Measurements from ENCODE around the gene CLCN7. TPM values are rescaled to one million over a fixed set of nuclear protein-coding genes. Genes with fewer than 3 reads are reported as not detected.

Gene CLCN7
- total RNA-seq, 1 experiment from 2014 or later, result 110 TPM

- Histone ChIP-seq H3F3A (ENCODE audit: insufficient read depth, low read depth) (peaks cover 8% of the 10 kb centered on the region; the same call in 1 of the 2 replicates), H3K79me2 (ENCODE audit: low read depth) (peaks cover 19% of the 10 kb centered on the region), H4K20me1 (ENCODE audit: insufficient read depth) (peaks cover 5% of the 10 kb centered on the region; the same call in 1 of the 2 replicates), H3K4me2 (no peak overlapping the region), H3K27me3 (ENCODE audit: insufficient read depth, low read depth) (no peaks in the 10 kb centered on the region), H3K4me1 (replicated peaks; ENCODE audit: insufficient read depth) (peaks cover 18% of the 10 kb centered on the region; the same call in 1 of the 2 replicates), H3K36me3 (ENCODE audit: low read depth) (no peaks in the 10 kb centered on the region), H3K9me3 (ENCODE audit: insufficient read depth, low read depth) (no peaks in the 10 kb centered on the region), H3K9me2 (ENCODE audit: insufficient read depth) (no peaks in the 10 kb centered on the region), H2AFZ (no peak overlapping the region), H3K4me3 (no peak overlapping the region), H3K27ac (no peak overlapping the region)
- no TSS peak for BruUV-seq (replicated peaks)
- no peak for TF ChIP-seq CTCF (conservative IDR thresholded peaks at IDR 0.05)
- TF ChIP-seq EZH2 (IDR thresholded peaks at IDR 0.05; ENCODE audit: low read depth), result no peak
- intact Hi-C loops (cut with micrococcal nuclease; ENCODE audit: unreplicated experiment), result loop anchor here (5.0 kb wide), 2 partner anchors 69 to 121 kb away; partner anchors contain the start of genes CRAMP1, IFT140 and UQCC4
- ChIA-PET CTCF (interaction anchor here (0.6 kb wide), 1 partner anchor 170 kb away, joined by 5 read pairs; no protein-coding TSS in a partner anchor), POLR2A (ENCODE audit: unreplicated experiment) (interaction anchor here (0.5 kb wide), 1 partner anchor 855 kb away, joined by 7 read pairs; no protein-coding TSS in a partner anchor)
- no peak for DNase-seq
These were observed 16.5 kb upstream of the CLCN7 start for GRCh38 chr16:1491327-1491726.

- Histone ChIP-seq H3K79me2 (ENCODE audit: low read depth) (peaks cover 5% of the 10 kb centered on the region; the same call in 1 of the 2 replicates), H3K27me3 (ENCODE audit: insufficient read depth, low read depth) (no peaks in the 10 kb centered on the region), H3K9me2 (ENCODE audit: insufficient read depth) (no peaks in the 10 kb centered on the region), H3K27ac (no peak overlapping the region), H3K4me3 (no peak overlapping the region), H3K36me3 (ENCODE audit: low read depth) (no peaks in the 10 kb centered on the region), H3F3A (ENCODE audit: insufficient read depth, low read depth) (peaks cover 8% of the 10 kb centered on the region; the same call in 1 of the 2 replicates), H2AFZ (no peak overlapping the region), H3K9me3 (ENCODE audit: insufficient read depth, low read depth) (no peaks in the 10 kb centered on the region), H3K4me1 (replicated peaks; ENCODE audit: insufficient read depth) (peaks cover 10% of the 10 kb centered on the region; the same call in 1 of the 2 replicates), H4K20me1 (ENCODE audit: insufficient read depth) (no peaks in the 10 kb centered on the region), H3K4me2 (no peak overlapping the region)
- BruUV-seq (replicated peaks), result no TSS peak
- intact Hi-C loops (cut with micrococcal nuclease; ENCODE audit: unreplicated experiment), result no loop called here
- ChIA-PET CTCF (no interaction called here), POLR2A (ENCODE audit: unreplicated experiment) (no interaction called here)
- TF ChIP-seq CTCF (conservative IDR thresholded peaks at IDR 0.05), result no peak
- TF ChIP-seq EZH2 (IDR thresholded peaks at IDR 0.05; ENCODE audit: low read depth), result no peak
- DNase-seq, result no peak
These were observed 14.2 kb upstream of the CLCN7 start for GRCh38 chr16:1489077-1489476.

DNA sequence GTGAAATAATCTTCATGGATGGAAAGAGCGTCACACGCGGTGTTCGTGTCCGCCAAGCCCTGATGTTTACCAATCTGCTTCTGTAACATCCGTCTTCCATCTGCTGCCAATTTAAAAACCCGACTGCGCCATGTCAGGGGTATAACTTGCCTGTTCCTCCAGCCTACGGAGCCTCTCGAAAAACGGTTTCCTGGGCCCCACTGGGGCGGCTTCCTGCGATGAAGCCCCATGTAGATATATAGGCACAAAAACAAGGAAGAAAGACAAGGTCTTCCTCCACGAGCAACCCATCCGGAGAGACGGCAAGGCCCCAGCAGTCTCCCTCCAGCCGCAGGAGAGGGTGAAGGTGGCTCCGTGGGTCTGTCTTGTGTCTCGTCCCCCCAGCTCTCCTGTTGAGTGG lies 13.8 kb upstream of the CLCN7 start, which contains the start of gene PTX4:
Gene PTX4 (minus strand): TSS at position 326 of the 400 bp plus-strand sequence. CDS start 35 bp downstream, at position 291.
- Histone ChIP-seq H3F3A (ENCODE audit: insufficient read depth, low read depth) (peaks cover 8% of the 10 kb centered on the region; the same call in 1 of the 2 replicates), H3K9me2 (ENCODE audit: insufficient read depth) (no peaks in the 10 kb centered on the region), H4K20me1 (ENCODE audit: insufficient read depth) (no peaks in the 10 kb centered on the region), H3K4me1 (replicated peaks; ENCODE audit: insufficient read depth) (peaks cover 9% of the 10 kb centered on the region; the same call in 1 of the 2 replicates), H3K4me2 (no peak within 1 kb of the TSS), H3K36me3 (ENCODE audit: low read depth) (no peaks in the 10 kb centered on the region), H3K79me2 (ENCODE audit: low read depth) (0 out of 2 replicates have a peak, but pooled peaks cover under 1% of the 10 kb centered on the region), H3K9me3 (ENCODE audit: insufficient read depth, low read depth) (no peaks in the 10 kb centered on the region), H3K4me3 (no peak within 1 kb of the TSS), H2AFZ (no peak within 1 kb of the TSS), H3K27me3 (ENCODE audit: insufficient read depth, low read depth) (no peaks in the 10 kb centered on the region), H3K27ac (no peak within 1 kb of the TSS)
- TF ChIP-seq CTCF (conservative IDR thresholded peaks at IDR 0.05) (no peak), EZH2 (IDR thresholded peaks at IDR 0.05; ENCODE audit: low read depth) (no peak)
- no peak for DNase-seq
- BruUV-seq (replicated peaks), result no TSS peak
- CTCF ChIA-PET, result no interaction called here
- POLR2A ChIA-PET (ENCODE audit: unreplicated experiment), result no interaction called here
- intact Hi-C loops (cut with micrococcal nuclease; ENCODE audit: unreplicated experiment), result no loop called here

Measured in PC-9 (cell line).